AG04449 (cell line): ENCODE measurements around the gene ASH1L.
A peak's percentile ranks its signal among the peaks of the same experiment; 100 is the strongest.

ENCODE experiments used
- CTCF ChIA-PET: fragments of 350-600 bp; formaldehyde crosslinking; extraction: SDS; loops from one replicate; lab custom pipeline; 2021; ENCODE audit warnings: antibody characterized with exemption; lab: Yijun Ruan, JAX
- POLR2A ChIA-PET: fragments of 400-600, 350-600 bp; formaldehyde crosslinking; extraction: SDS; loops from one replicate; lab custom pipeline; 2020; ENCODE audit warnings: antibody characterized with exemption, inconsistent platforms; lab: Yijun Ruan, JAX
- DNase-seq: peaks from one replicate; pipeline ENCODE4 v3.0.0-alpha.2; 2010; ENCODE audit warnings: low read depth, low spot score
- H3K4me3 ChIP-seq: 2 replicates; pipeline ENCODE4 v1.5.1; 2011; ENCODE audit warnings: low read depth, mild to moderate bottlenecking, control low read depth, low read length
- CTCF ChIP-seq: IDR thresholded peaks from one replicate; pipeline ENCODE4 v1.5.1; 2011; ENCODE audit warnings: mild to moderate bottlenecking, moderate library complexity, low read length, control low read depth, inconsistent platforms; ENCODE audit not compliant: insufficient read depth; ENCODE audit errors: missing control alignments

The ASH1L gene

GRCh38 chr1:155307247-155307740 lies 255.3 kb downstream of the ASH1L start:
- TF ChIP-seq CTCF: peak; percentile 18
- no peak for DNase-seq
- H3K4me3 ChIP-seq: no peak overlapping the region
- CTCF ChIA-PET: interaction anchor here (0.7 to 5.6 kb wide), 15 partner anchors 13 to 134 kb away, joined by 3 to 101 read pairs (median 4); partner anchors contain the start of genes CLK2, HCN3, KRTCAP2 and RUSC1
- POLR2A ChIA-PET: interaction anchor here (0.6 kb wide), 1 partner anchor 267 kb away, joined by 3 read pairs; no protein-coding TSS in a partner anchor

- no peak overlapping the region for H3K4me3 ChIP-seq
- ChIA-PET CTCF (interaction anchor here (1.1 to 5.6 kb wide), 4 partner anchors 27 to 56 kb away, joined by 3 to 101 read pairs (median 26); partner anchors contain the start of genes ENTREP3 and HCN3), POLR2A (no interaction called here)
- no peak for DNase-seq
- TF ChIP-seq CTCF: no peak
Observed at GRCh38 chr1:155305881-155306391, 256.7 kb downstream of the ASH1L start.

GRCh38 chr1:155304558-155305063 lies 258.0 kb downstream of the ASH1L start:
- no peak overlapping the region for H3K4me3 ChIP-seq
- CTCF ChIA-PET: interaction anchor here (1.0 to 5.6 kb wide), 4 partner anchors 18 to 54 kb away, joined by 3 to 101 read pairs (median 17); no protein-coding TSS in a partner anchor
- no peak for TF ChIP-seq CTCF
- DNase-seq: no peak
- POLR2A ChIA-PET: no interaction called here

GRCh38 chr1:155301342-155301841 lies 261.2 kb downstream of the ASH1L start, which contains the start of gene PKLR:
TSS of gene PKLR (minus strand) at chr1:155301438. CDS start at chr1:155301395, 43 bp downstream.
- ChIA-PET CTCF (interaction anchor here (0.9 to 1.5 kb wide), 2 partner anchors 22 to 50 kb away, joined by 3 to 6 read pairs; no protein-coding TSS in a partner anchor), POLR2A (no interaction called here)
- DNase-seq: no peak
- TF ChIP-seq CTCF: no peak
- no peak within 1 kb of the TSS for H3K4me3 ChIP-seq

GRCh38 chr1:155300553-155301329 lies 261.9 kb downstream of the ASH1L start:
- POLR2A ChIA-PET: no interaction called here
- CTCF ChIA-PET: interaction anchor here (0.9 to 1.8 kb wide), 4 partner anchors 22 to 50 kb away, joined by 3 to 8 read pairs (median 4); no protein-coding TSS in a partner anchor
- TF ChIP-seq CTCF: no peak
- H3K4me3 ChIP-seq: no peak overlapping the region
- DNase-seq: no peak
